HG03064 (cell line): ENCODE data around the gene PLTP.
A peak's percentile ranks its signal among the peaks of the same experiment; 100 is the strongest.
"Not testable (repeated sequence)": the region's sequence is repeated elsewhere in the genome, so short reads cannot be mapped to it uniquely, and the experiment has no call there.

Experiments used
- ATAC-seq: cut with Tn5 transposase; IDR thresholded peaks from one replicate; pipeline ENCODE4 v1.9.1; 2021; ENCODE audit warnings: low read depth; ENCODE audit not compliant: unreplicated experiment

Gene PLTP

DNA sequence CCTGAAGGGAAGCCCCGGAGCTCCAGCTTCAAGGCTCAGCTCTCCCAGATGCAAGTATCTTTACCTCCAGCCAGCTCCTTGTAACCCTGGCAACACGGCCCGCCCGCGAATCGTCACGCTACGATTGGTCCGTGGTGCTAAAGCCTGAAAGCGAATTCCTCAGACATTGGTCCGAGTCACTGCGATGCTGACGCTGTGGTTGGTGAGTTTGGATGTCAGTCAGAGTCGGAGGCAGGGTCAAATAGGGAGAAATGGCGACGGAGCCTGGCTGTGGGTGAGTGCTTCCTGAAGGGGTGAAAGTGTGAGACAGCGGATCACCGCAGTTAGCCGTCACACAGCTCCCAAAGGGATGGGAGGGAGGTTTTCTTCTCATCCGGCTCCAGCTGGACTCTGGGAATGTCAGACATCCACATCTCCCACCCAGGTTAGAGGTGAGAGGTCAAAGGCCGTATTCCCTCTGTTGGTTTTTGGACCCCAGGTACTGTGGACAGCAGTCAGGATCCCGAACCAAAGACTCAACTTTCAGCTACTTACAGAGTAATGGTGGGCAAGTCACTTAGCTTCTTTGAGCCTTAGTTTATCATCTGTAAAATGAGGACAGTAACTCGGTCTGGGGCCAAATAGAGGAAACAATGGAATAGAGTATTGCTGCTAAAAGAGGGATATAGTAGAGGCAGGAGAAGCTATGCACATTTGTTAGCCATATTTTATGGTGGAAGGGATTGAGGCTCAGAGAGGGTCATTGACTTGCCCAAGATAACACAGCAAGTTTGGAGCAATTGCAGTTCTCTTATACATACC is 30.8 kb downstream of the PLTP start, which contains the start of gene ZSWIM1:
Gene ZSWIM1, plus strand, starts transcription at position 240 of the 801 bp plus-strand sequence. CDS start 1,366 bp downstream, outside the sequence.
- ATAC-seq: peak; percentile 90

GRCh38 chr20:45878076-45878761 is 33.7 kb downstream of the PLTP start:
- no peak for ATAC-seq

DNA sequence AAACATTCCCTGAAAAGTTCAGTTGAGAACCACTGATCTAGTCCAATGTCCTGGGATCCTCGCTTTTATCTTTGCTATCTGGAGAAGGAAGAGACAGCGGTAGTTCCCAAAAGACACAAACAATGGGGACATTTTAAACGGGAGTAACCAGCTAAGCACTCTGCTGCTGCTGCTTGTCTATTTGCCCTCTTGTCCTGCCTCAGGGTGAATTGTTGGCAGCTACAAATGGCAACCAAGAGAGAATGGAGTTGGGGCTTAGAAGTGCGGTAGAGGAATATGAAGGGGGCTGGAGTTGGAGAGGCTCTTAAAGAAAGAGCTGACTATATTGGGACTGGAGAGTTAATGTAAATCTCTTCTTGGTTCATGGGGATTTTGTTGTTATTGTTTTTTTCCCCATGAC is 37.4 kb downstream of the PLTP start:
- ATAC-seq: no peak

DNA sequence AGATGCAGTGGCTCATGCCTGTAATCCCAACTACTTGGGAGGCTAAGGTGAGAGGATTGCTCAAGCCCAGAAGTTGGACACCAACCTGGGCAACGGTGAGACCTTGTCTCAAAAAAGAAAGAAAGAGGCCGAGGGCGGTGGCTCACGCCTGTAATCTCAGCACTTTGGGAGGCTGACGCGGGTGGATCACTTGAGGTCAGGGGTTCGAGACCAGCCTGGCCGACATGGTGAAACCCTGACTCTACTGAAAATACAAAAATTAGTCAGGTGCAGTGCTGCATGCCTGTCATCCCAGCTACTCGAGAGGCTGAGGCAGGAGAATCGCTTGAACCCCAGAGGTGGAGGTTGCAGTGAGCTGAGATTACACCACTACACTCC is 37.9 kb downstream of the PLTP start:
- not testable (repeated sequence) for ATAC-seq

GRCh38 chr20:45873409-45874103 is 38.4 kb downstream of the PLTP start:
- ATAC-seq: no peak

- ATAC-seq: no peak
Measured at GRCh38 chr20:45872626-45873025, 39.3 kb downstream of the PLTP start.

DNA sequence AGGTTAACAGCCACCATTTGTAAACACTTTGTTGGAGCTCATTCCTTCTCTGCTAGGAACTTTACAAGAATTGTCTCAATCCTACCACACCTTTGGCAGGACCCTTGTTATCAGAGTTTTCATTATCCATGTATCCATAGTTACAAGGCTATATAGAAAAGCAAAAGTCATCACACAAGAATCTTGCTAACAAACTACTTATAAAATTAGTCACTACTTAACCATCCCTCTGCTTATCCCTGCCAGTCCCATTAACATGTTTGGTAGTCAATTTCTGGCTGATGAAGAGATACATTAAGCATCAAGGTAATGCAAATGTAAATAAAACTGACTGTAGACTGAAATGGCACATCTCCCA is 44.2 kb downstream of the PLTP start:
- ATAC-seq: no peak

GRCh38 chr20:45867136-45867818 is 44.7 kb downstream of the PLTP start:
- ATAC-seq: no peak

DNA sequence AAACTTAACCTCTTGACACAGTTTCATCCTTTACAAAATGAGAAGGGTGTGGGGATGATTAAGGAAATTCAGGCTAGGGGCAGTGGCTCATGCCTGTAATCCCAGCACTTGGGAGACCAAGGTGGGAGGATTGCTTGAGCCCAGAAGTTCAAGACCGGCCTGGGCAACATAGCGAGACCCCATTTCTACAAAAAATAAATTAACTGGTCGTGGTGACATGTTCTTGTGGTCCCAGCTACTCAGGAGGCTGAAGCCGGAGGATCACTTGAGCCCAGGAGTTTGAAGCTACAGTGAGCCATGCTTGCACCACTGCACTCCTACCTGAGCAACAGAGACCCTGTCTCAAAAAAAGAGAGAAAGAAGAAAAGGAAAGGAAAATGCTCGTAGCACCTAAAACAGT is 45.5 kb downstream of the PLTP start:
- no peak for ATAC-seq

GRCh38 chr20:45863543-45864470 is 48.1 kb downstream of the PLTP start:
- ATAC-seq: no peak

GRCh38 chr20:45861221-45862075 is 50.5 kb downstream of the PLTP start:
- no peak for ATAC-seq

- no peak for ATAC-seq
Measured at GRCh38 chr20:45860560-45861220, 51.3 kb downstream of the PLTP start.

- no peak for ATAC-seq
Measured at GRCh38 chr20:45859916-45860315, 52.0 kb downstream of the PLTP start.

GRCh38 chr20:45857882-45858216 is 54.1 kb downstream of the PLTP start:
- peak; percentile 23 for ATAC-seq

DNA sequence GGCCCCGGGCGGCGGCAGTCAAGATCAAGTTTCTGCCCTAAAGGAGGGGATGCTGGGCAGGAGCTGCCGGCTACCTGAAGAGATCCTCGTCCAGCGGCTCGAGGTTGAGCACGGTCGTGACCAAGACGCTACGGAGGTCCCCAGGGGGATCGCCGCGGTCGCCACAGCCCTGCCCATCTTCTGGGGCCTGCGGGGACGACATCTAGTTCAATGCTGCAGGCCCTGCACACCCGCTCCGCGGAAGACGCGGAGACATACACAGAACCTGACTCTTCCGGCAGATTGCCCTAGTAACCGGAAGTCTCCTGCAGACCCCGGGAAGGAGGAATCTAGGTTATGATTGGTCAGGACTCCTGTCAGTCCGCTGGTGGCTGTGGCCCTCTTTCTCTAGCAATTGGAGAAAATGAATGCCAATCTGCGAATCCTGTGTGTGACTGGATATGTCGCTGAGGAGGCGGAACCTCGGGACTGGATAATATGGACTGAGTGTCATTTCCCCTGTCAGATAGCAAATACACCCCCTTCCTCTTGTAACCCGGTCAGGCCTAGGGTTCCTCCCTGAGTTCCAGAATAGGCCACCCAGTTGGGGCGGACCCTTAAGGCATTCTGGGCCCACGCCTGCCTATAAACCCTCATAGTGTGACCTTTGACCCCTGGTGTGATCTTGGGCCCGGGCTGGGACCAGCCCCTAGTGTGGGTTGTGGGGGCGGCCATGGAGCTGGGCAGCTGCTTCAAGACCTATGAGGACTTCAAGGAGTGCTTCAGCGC is 54.7 kb downstream of the PLTP start, which contains the start of the genes ACOT8 and ZSWIM3:
Gene ACOT8, minus strand, starts transcription at position 279 of the 768 bp plus-strand sequence. Its CDS starts 77 bp downstream, at position 202.
Gene ZSWIM3, plus strand, starts transcription at position 501 of the 768 bp plus-strand sequence. Its CDS starts 212 bp downstream, at position 713.
- peak; percentile 84 for ATAC-seq

DNA sequence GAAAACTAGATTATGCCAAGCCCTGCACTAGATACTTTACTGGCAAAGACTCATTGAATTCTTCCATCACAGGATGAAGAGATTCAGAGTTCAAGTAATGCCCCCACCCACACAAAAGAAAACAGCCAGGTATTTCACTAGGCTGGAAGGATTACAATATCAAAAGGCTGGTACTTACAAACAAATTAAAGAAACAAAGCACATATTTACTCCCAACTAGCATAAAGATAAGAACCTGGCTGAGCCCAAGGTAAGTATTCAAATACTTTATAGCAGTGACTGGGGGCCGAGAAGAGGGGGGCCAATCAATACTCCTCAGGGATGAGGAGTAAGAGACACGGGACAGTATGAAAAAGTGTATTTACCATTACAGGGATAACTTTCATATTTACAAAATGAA is 58.5 kb downstream of the PLTP start:
- no peak for ATAC-seq

DNA sequence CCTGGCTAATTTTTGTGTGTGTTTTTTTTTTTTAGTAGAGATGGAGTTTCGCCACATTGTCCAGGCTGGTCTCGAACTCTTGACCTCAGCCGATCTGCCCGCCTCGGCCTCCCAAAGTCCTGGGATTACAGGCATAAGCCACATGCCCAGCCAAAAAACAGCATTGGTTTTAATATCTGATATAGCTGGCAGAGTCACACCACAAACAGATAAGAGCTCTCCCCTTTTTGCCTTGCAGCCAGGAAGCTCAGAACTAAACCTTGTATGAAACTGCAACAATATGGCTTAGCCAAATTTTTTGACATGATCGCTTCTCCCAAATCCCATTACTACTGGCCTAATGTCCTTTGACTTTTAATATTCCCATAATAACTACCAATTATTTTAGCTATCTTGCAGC is 59.6 kb downstream of the PLTP start:
- no peak for ATAC-seq
